GM19193 (cell line): Measurements from ENCODE around the gene HNF1B.
A peak's percentile ranks its signal among the peaks of the same experiment; 100 is the strongest.

Experiments used
- POLR2A ChIP-seq: IDR thresholded peaks from 4 replicates; pipeline ENCODE4 v1.6.1; 2011; ENCODE audit not compliant: insufficient read depth, insufficient read length; ENCODE audit errors: extremely low read depth

HNF1B gene

DNA sequence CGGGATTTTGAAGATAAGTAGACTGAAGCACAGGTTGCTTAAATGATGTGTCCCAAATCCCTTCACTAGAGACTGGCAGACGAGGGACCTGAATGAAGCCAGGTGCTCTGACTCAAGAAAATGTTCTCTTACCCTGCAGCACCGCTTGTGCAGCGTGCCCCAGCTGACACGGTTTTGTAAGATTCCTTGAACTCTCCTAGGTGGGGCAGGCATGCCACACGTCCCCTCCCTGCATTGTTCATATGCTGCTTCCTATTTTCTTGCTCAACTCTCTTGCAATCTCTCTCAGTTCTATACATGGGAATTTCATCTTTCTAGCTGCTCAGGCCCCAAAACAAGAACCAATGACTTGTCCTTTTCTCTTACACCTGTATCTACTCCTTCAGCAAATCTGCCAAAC lies 22.1 kb upstream of the HNF1B start:
- no peak for TF ChIP-seq POLR2A

DNA sequence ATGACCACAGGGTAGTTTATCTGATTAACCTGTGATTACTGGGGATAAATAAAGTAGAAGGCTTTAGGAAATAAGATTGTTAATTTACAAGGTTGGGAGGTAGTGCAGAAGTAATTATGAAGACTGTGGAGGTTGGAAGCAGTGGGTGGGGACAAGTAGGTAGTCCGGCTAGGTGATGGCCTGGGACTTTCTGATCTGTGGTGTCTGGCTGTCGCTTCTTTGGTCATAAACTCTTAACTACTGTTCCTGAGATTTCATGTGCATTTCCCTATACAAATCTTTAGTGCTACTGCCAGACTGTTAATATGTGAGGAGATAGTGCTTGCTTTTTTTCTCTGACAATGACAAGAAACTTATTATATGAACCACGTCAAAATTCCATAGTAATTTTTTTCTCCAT lies 19.5 kb upstream of the HNF1B start:
- no peak for TF ChIP-seq POLR2A

DNA sequence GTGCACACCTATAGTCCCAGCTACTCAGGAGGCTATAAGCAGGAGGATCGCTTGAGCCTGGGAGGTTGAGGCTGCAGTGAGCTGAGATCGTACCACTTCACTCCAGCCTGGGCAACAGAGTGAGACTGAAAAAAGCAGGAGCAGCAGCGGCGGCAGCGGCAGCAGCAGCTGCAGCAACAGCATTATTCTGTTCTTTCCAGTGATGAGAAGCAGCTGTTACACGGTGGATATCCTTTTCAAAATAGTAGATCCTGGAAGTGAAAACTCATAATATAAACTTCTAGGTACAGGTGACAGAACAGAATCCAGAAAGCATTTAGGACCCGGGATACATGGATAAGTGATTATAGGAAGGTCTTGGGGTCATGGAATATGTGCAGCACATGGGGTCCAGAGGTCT lies 17.8 kb upstream of the HNF1B start:
- no peak for TF ChIP-seq POLR2A

DNA sequence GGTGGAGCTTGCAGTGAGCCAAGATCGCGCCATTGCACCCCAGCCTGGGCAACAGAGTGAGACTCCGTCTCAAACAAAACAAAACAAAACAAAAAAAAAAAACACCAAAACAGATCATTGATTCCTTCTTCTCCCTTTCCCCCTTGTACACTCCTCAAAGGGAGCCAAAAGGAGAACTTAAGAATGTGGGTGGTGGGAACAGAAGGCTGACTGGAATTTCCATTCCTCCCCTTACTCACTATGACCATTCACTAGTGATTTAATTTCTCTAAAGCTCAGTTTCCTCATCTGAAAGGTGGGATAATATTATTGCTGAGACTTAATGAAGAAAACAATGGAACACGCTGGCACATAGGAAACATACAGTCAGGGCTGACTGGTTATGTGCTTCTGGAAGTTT lies 17.1 kb upstream of the HNF1B start:
- TF ChIP-seq POLR2A: no peak

DNA sequence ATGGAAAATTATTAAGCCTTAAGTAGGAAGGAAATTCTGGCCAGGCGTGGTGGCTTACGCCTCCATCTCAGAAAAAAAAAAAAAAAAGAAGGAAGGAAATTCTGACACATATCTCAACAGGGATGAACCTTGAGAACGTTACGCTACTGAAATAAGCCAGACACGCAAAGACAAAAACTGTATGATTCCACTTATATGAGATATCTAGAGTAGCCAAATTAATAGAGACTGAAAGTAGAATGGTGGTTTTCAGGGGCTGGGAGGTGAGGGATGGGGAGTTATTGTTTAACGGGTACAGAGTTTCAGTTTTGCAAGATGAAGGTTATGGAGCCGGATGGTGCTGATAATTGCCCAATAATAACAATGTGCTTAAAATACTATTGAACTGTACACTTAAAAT lies 16.2 kb upstream of the HNF1B start:
- TF ChIP-seq POLR2A: no peak

DNA sequence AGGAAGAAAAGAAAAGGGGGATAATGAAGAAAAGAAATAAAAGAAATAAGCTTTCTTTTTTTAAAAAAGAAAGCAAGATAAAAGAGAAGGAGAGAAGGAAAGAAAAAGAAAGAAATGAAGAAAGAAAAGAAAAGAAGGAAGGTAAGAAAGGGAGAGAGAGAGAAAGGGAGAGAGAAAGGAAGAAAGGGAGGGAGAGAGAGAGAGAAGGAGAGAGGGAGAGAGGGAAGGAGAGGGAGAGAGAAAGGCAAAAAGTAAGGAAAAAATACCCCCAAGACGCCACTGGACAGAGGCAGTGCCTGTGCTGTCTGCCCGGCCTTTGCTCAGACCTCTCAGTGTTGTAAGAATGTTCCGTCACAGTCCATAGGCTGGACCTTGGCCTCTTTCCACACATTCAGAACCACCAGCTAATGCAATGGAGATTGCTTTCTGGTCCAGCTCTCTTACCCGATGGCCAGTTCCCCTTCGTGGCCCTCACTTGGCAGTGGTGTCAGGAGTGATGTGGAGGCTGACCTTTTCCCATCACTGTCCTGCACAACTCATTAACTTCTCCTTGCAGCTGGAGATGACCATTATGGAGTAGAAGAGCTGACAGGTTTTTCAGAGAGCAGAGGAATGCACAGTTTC lies 14.3 kb upstream of the HNF1B start:
- no peak for TF ChIP-seq POLR2A

DNA sequence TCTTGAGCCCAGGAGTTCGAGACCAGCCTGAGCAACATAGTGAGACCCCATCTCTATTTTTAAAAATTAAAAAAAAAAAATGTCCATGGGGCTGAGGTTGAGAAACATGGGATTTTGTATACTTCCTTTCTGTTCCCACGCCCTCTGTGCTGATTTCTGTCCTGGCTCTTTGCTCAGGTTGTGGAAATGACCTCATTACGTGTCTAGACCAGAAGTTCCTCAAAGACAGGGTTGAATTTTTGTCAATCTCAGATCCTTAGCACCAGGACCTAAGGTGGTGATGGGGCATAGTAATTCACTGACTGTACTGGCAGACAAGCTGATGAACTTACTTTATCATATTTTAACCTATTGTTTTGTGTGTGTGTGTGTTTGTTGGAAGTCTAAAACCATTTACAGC lies 11.2 kb upstream of the HNF1B start:
- TF ChIP-seq POLR2A: no peak

DNA sequence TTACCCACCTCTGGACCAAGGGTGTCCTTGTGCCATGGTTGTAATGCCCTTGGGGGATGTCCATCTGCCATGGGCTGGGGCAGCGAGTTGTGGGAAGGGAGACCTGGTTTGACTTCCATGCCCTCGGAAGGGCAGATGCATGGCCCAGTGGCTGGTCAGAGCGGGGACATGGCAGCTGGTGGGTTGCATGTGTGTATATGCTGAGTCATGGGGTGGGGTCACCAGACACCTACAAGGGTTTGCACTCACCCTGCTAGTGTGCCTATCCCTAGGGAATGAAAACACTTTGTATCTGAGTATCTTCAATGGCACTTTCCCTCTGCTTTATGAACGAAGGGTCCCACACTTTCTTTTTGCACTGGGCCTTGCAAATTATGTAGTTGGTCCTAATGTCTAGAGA lies 10.6 kb upstream of the HNF1B start:
- TF ChIP-seq POLR2A: no peak

DNA sequence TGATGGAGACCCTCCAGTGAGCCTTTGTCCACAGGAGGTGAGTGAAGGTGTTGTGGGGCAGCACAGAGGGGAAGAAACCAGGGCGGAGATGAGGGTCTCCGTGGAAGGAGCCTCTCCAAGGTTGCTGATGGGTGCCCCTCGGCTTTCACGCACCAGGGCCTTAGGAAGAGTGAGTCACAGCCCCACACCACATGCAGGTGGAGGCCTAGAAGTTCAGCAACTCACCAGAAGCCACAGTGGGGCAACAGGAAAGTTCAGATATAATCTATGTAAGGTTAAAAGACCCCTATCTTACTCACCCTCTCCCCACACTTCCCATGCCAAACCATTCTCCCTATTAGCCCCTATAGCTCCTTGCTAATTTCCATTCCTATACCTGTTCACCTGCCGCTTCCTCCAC lies 9.5 kb upstream of the HNF1B start:
- TF ChIP-seq POLR2A: no peak

DNA sequence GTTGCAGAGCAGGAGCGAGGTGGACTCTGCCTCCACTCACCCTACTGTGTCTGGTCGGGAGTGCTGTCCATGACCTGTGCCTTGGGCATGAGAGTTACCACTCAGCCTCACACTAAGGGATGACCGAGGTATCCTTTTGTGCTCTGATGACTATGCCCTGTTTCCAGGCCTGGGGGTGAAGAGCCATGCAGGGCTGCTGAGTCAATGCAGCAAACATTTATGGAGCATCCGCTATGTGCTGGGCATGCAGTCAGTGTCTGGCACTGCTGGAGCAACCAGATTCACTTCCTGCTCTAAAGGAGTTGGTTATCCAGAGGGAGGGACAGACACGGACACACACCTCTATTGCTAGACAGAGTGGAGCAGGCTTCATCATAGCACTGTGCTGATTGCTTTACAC lies 7.6 kb upstream of the HNF1B start:
- TF ChIP-seq POLR2A: no peak

DNA sequence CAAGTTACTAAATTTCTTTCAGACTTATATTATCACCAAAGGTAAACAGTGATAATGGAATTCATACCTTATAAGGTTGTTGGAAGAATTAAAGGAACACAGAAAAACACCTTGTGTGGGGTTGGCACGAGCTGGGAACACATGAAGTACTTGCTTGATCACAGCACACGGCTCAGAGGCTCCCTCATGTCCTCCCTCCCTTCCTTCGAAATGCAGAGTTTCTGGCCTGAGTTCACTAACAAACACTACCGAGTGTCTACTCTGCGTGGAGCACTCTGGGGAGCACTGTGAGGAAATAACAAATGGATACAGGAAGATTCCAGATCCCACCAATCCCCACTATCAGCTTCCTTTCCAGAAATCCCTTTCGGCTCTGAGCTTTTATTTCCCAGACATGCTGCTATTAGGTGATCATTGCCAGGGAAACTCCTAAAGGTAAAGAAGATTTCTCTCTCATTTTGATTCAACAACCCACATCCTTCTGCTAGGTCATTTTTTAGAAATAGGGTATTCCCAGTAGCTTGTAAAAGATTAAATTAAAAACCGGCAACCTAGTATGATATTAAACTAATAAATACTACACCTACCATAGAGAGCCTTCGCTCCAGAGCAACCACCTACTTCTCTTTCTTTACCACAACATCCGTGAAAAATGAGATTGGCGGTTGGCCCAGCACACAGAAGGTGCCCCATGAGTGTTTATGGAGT lies 6.1 kb upstream of the HNF1B start:
- TF ChIP-seq POLR2A: peak; percentile 20

DNA sequence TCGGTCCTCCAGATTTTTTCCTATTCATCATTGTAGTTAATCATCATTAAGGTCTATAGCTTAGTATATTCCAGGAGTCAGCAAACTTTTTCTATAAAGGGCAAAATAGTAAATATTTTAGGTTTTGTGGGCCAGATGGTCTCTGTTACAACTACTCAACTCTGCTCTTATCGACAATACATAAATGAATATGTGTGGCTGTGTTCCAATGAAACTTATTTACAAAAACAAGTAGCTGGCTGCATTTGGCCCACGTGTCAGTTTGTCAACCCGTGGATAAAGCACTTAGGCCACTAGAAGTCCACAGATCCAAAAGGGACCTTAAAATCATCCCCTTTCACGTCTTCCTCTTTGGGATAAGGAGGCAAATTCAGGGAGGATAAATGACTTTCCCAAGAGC lies 5.4 kb upstream of the HNF1B start:
- no peak for TF ChIP-seq POLR2A

DNA sequence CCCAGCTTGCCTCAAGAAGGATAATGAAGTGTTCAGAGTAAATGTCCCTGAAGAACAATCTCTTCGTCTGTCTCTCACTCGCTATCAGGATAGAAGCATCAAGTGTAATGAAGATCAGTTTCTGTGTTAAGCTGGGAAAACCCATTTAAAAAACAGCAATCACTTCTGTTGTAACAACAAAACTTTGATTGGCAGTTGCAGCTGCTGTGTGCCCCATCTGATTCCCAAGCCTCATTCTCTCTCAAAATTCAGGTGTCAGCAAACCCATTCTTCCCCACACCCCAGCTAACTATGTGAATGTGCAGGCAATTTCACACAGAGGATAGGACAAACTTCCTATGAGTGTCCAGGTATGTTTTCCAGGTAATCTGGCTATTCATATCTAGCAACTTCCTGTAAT lies 2.4 kb upstream of the HNF1B start:
- TF ChIP-seq POLR2A: no peak

DNA sequence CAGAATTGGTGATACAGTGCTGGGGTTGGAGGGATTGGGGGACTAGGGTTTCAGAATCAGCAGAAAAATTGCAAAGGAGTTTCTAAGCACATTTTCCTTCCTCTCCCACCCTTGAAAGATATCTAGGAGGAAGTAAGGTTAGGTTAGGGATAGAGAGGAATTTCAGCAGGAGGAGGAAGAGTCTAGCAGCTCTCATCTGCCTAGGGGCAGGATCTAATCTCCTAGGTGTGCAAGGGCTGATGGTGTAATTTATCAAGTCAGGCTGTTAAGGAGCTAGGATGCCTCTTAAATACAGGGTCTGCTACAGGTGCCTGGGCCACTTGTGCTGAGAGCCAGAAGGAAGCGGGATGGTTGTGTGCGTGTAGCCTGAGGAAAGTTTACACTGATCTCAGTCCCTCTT lies 1.8 kb upstream of the HNF1B start:
- no peak for TF ChIP-seq POLR2A

DNA sequence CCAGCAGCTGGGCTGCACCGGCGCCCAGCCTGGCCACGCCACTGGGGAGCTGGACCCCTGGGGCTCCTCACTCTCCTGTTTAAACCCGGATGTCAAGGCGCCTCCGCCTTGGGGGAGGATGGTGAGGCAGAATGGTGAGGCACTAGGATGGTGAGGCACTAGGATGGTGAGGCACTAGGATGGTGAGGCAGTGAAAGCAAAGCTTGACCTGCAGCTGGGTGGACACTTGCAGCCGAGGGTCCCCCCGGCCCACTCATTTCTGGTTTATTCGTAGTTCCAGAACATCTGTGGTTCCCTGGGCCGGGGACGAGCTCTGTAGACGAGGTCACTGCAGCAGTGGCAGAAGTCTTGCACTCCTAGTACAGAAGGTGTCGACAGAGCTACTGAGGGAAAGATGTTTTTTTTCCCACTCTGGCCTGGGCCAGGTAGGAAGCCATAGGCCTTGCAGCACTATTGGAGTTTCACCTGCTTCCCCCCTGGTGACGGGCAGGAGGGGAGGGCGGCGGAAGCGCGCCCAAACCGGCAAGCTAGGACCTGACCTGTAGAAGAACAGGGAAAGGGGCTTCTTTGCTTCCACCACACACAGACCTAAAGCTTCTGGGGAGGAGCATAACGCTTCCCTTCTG lies 1.1 kb upstream of the HNF1B start:
- TF ChIP-seq POLR2A: no peak

DNA sequence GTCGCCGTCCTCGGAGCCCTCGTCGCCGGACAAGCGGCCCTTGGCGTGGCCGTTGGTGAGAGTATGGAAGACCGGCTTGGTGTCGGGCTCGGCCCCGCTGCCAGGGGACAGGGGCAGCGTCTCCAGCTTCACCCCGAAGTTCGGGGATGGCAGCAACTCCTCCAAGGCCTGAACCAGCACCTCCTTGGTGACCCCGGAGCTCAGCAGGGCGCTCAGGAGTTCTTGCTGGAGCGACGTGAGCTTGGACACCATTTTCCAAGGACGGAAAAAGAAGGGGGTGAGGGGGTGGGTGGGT lies 279 bp downstream of the HNF1B start:
- TF ChIP-seq POLR2A: no peak
